ENCODE data around the gene ASB16.

ASB16 gene

DNA sequence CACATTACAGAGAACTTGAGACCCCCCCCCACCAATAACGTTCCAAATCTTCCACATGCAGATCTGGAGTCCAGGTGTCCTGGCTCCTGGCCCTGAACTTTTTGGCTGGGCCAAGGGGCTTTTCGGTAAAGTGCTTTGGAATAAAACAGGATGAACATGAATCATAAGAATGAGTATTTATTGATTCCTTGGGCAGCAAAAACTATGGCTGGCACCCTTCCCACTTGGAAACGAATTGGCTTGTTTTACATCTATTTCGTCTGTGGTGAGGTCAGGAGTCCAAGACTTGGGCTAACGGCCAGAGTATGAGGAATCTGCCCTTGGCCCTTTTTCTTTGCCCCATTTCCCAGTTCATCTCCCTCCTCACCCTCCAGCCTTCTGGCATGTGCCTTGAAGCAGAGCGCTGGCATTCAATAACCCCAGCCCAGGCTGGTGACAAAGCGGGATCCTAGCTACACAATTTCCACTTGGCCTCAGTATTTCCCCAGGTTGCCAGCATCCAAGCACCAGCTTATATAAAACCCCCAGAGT, 53.1 kb downstream of the ASB16 start:
- no peaks in the 10 kb centered on the region for H3K9me3 ChIP-seq
- TF ChIP-seq, protein P1, sequence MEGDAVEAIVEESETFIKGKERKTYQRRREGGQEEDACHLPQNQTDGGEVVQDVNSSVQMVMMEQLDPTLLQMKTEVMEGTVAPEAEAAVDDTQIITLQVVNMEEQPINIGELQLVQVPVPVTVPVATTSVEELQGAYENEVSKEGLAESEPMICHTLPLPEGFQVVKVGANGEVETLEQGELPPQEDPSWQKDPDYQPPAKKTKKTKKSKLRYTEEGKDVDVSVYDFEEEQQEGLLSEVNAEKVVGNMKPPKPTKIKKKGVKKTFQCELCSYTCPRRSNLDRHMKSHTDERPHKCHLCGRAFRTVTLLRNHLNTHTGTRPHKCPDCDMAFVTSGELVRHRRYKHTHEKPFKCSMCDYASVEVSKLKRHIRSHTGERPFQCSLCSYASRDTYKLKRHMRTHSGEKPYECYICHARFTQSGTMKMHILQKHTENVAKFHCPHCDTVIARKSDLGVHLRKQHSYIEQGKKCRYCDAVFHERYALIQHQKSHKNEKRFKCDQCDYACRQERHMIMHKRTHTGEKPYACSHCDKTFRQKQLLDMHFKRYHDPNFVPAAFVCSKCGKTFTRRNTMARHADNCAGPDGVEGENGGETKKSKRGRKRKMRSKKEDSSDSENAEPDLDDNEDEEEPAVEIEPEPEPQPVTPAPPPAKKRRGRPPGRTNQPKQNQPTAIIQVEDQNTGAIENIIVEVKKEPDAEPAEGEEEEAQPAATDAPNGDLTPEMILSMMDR (IDR thresholded peaks at IDR 0.05): no peak
- H3K27ac ChIP-seq: no peak overlapping the region
- H3K36me3 ChIP-seq: no peaks in the 10 kb centered on the region
- H3K27me3 ChIP-seq: peaks cover 29% of the 10 kb centered on the region
- H3K4me3 ChIP-seq (ENCODE audit: low read depth in 1 of 2, low read length in 1 of 2): no peak overlapping the region
- peaks cover 14 to 15% of the 10 kb centered on the region in 2 experiments for H3K4me1 ChIP-seq (ENCODE audit: control insufficient read depth in 1 of 2, insufficient read depth in 1 of 2, low read depth in 1 of 2, low read length in 1 of 2)

Data from neutrophil (primary cell).